KOPT-K1 (cell line): Measurements from ENCODE around the gene IFNA8.

ENCODE experiments used
- H3K27ac ChIP-seq: fragments of 200-600 bp; sonication (generic); 2 replicates; pipeline ENCODE4 v1.5.1; 2016; ENCODE audit warnings: antibody characterized with exemption, mild to moderate bottlenecking, low read depth, low read length; ENCODE audit not compliant: poor library complexity, severe bottlenecking
- H3K36me3 ChIP-seq: fragments of 200-600 bp; sonication (generic); 2 replicates; pipeline ENCODE4 v1.5.1; 2017; ENCODE audit warnings: antibody characterized with exemption, mild to moderate bottlenecking, low read length, moderate library complexity; ENCODE audit not compliant: insufficient read depth
- H3K9me3 ChIP-seq: fragments of 200-600 bp; sonication (generic); 2 replicates; pipeline ENCODE4 v1.5.1; 2017; ENCODE audit warnings: antibody characterized with exemption, low read length, mild to moderate bottlenecking; ENCODE audit not compliant: insufficient read depth, poor library complexity, severe bottlenecking

The IFNA8 gene

DNA sequence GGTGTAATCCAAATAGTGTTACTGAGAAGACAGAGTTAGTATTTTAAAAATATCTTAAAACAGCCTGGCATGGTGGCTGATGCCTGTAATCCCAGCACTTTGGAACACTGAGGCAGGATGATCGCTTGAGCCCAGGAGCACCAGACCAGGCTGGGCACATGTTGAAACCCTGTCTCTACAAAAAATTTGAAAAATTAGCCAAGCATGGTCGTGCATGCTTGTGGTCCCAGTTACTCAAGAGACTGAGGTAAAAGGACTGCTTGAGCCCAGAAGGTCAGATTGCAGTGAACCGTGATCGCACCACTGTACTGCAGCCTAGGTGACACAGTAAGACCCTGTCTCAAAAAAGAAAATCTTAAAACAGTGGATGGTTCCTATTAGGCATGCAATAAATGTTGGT, 43.8 kb downstream of the IFNA8 start:
- Histone ChIP-seq H3K36me3 (no peaks in the 10 kb centered on the region), H3K9me3 (no peaks in the 10 kb centered on the region), H3K27ac (no peak overlapping the region)

DNA sequence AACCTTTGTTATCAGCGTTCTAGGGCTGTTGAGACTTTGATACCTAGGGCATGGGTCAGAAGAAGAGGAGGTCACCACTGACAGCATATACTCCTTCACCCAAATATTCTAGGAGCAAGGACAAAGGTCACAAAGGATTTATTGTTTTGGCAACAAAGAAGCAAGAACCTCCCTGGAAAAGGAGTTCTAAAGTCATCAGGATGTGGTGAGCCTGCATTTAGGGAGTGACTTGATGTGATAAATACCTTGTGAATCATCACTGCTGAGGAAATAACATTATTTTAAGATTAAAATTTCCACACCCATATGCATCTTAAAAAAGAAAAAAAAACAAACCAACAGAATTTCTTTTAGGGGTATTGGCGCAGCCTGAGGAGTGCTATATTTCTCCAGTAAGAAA, 45.2 kb downstream of the IFNA8 start:
- Histone ChIP-seq H3K9me3 (no peaks in the 10 kb centered on the region), H3K36me3 (no peaks in the 10 kb centered on the region), H3K27ac (no peak overlapping the region)

GRCh38 chr9:21455320-21455719, 46.4 kb downstream of the IFNA8 start:
- Histone ChIP-seq H3K36me3 (no peaks in the 10 kb centered on the region), H3K27ac (no peak overlapping the region), H3K9me3 (no peaks in the 10 kb centered on the region)
